MM.1S (cell line): Measurements from ENCODE around the gene MKKS.

Source experiments
- DNase-seq: peaks from one replicate; pipeline ENCODE4 v3.0.0-alpha.2; 2015
- H2AFZ ChIP-seq: fragments of 300-600 bp; sonication (generic); 2 replicates; pipeline ENCODE4 v1.6.0; 2016; ENCODE audit warnings: antibody characterized with exemption, low read length
- H3F3A ChIP-seq: fragments of 300-600 bp; sonication (generic); 2 replicates; pipeline ENCODE4 v1.6.1; 2016; ENCODE audit warnings: mild to moderate bottlenecking, antibody characterized with exemption, low read length, moderate library complexity, mixed read lengths; ENCODE audit not compliant: insufficient read depth
- H3K27ac ChIP-seq: fragments of 300-600 bp; sonication (generic); 2 replicates; pipeline ENCODE4 v1.5.1; 2016; ENCODE audit warnings: mild to moderate bottlenecking, low read length
- H3K27me3 ChIP-seq: fragments of 300-600 bp; sonication (generic); replicated peaks from 2 replicates; pipeline ENCODE4 v1.6.0; 2016; ENCODE audit warnings: low read length; ENCODE audit not compliant: insufficient read depth
- H3K36me3 ChIP-seq: fragments of 300-600 bp; sonication (generic); replicated peaks from 2 replicates; pipeline ENCODE4 v1.6.1; 2016; ENCODE audit warnings: mild to moderate bottlenecking, low read length, mixed read lengths; ENCODE audit not compliant: insufficient read depth
- H3K4me1 ChIP-seq: fragments of 300-600 bp; sonication (generic); 2 replicates; pipeline ENCODE4 v1.6.1; 2016; ENCODE audit warnings: low read length, mixed read lengths
- H3K4me2 ChIP-seq: fragments of 300-600 bp; sonication (generic); 2 replicates; pipeline ENCODE4 v1.6.0; 2016; ENCODE audit warnings: low read depth, low read length
- H3K4me3 ChIP-seq: fragments of 300-600 bp; sonication (generic); 2 replicates; pipeline ENCODE4 v1.5.1; 2016; ENCODE audit warnings: low read length, mixed read lengths
- H3K79me2 ChIP-seq: fragments of 300-600 bp; sonication (generic); 2 replicates; pipeline ENCODE4 v1.6.1; 2016; ENCODE audit warnings: mixed run types, low read length, mixed read lengths
- H3K9ac ChIP-seq: fragments of 300-600 bp; sonication (generic); 2 replicates; pipeline ENCODE4 v1.6.1; 2016; ENCODE audit warnings: low read length, mixed read lengths
- H3K9me2 ChIP-seq: fragments of 300-600 bp; sonication (generic); replicated peaks from 2 replicates; pipeline ENCODE4 v1.6.1; 2016; ENCODE audit warnings: mild to moderate bottlenecking, low read length, mixed read lengths; ENCODE audit not compliant: insufficient read depth
- H3K9me3 ChIP-seq: fragments of 300-600 bp; sonication (generic); replicated peaks from 2 replicates; pipeline ENCODE4 v1.6.1; 2016; ENCODE audit warnings: mild to moderate bottlenecking, low read length, mixed read lengths; ENCODE audit not compliant: insufficient read depth
- H4K20me1 ChIP-seq: fragments of 300-600 bp; sonication (generic); 2 replicates; pipeline ENCODE4 v1.6.1; 2016; ENCODE audit warnings: mild to moderate bottlenecking, low read length, moderate library complexity, mixed read lengths; ENCODE audit not compliant: insufficient read depth
- CTCF ChIP-seq: fragments of 300-600 bp; sonication (generic); IDR thresholded peaks from 2 replicates; pipeline ENCODE4 v1.5.1; 2016; ENCODE audit warnings: antibody characterized with exemption, low read length, mixed read lengths
- EZH2 ChIP-seq: fragments of 300-600 bp; sonication (generic); optimal IDR thresholded peaks from 2 replicates; pipeline ENCODE3; 2017; ENCODE audit warnings: low read depth, mild to moderate bottlenecking, antibody characterized with exemption, low read length, mixed read lengths
- EZH2phosphoT487 ChIP-seq: fragments of 300-600 bp; sonication (generic); IDR thresholded peaks from 2 replicates; pipeline ENCODE4 v1.6.1; 2018; ENCODE audit warnings: antibody characterized with exemption, low read length

MKKS gene

GRCh38 chr20:10366898-10367692 is 66.9 kb downstream of the MKKS start:
- H4K20me1 ChIP-seq, result no peaks in the 10 kb centered on the region
- no peaks in the 10 kb centered on the region for H3K27me3 ChIP-seq
- no peaks in the 10 kb centered on the region for H3K9me3 ChIP-seq
- no peak overlapping the region for H3K9ac ChIP-seq
- TF ChIP-seq EZH2phosphoT487 (no peak), CTCF (no peak), EZH2 (no peak)
- no peaks in the 10 kb centered on the region for H3K79me2 ChIP-seq
- H3K4me3 ChIP-seq, result no peak overlapping the region
- no peak overlapping the region for H3K27ac ChIP-seq
- H3K4me1 ChIP-seq, result no peaks in the 10 kb centered on the region
- no peak overlapping the region for H3K4me2 ChIP-seq
- no peak for DNase-seq
- H3K9me2 ChIP-seq, result no peaks in the 10 kb centered on the region
- no peaks in the 10 kb centered on the region for H3K36me3 ChIP-seq
- no peaks in the 10 kb centered on the region for H3F3A ChIP-seq
- no peak overlapping the region for H2AFZ ChIP-seq

- no peak overlapping the region for H2AFZ ChIP-seq
Observed at GRCh38 chr20:10362674-10363073, 71.3 kb downstream of the MKKS start.

GRCh38 chr20:10360878-10361277 is 73.1 kb downstream of the MKKS start:
- no peaks in the 10 kb centered on the region for H3K9me2 ChIP-seq
- H4K20me1 ChIP-seq, result no peaks in the 10 kb centered on the region
- no peak overlapping the region for H3K4me2 ChIP-seq
- H3K4me3 ChIP-seq, result no peak overlapping the region
- H3K79me2 ChIP-seq, result no peaks in the 10 kb centered on the region
- no peak overlapping the region for H2AFZ ChIP-seq
- no peak for DNase-seq
- TF ChIP-seq EZH2phosphoT487 (no peak), CTCF (no peak), EZH2 (no peak)
- no peaks in the 10 kb centered on the region for H3F3A ChIP-seq
- H3K27ac ChIP-seq, result no peak overlapping the region
- H3K27me3 ChIP-seq, result no peaks in the 10 kb centered on the region
- H3K36me3 ChIP-seq, result no peaks in the 10 kb centered on the region
- H3K9ac ChIP-seq, result no peak overlapping the region
- no peaks in the 10 kb centered on the region for H3K9me3 ChIP-seq
- H3K4me1 ChIP-seq, result no peaks in the 10 kb centered on the region

More at GRCh38 chr20:10362674-10363073, 71.3 kb downstream of the MKKS start:
- Histone ChIP-seq H3K9ac (no peak overlapping the region), H3K4me3 (no peak overlapping the region), H3K4me1 (no peaks in the 10 kb centered on the region), H3F3A (no peaks in the 10 kb centered on the region), H3K36me3 (no peaks in the 10 kb centered on the region), H4K20me1 (no peaks in the 10 kb centered on the region), H3K27me3 (no peaks in the 10 kb centered on the region), H3K79me2 (no peaks in the 10 kb centered on the region), H3K27ac (no peak overlapping the region), H3K4me2 (no peak overlapping the region), H3K9me3 (no peaks in the 10 kb centered on the region), H3K9me2 (no peaks in the 10 kb centered on the region)
- no peak for TF ChIP-seq CTCF
- TF ChIP-seq EZH2, result no peak
- TF ChIP-seq EZH2phosphoT487, result no peak
- no peak for DNase-seq
